Esophagus muscularis mucosa (tissue), 4 donors: ENCODE data around the gene NOC3L. TPM values are rescaled to one million over a fixed set of nuclear protein-coding genes. Genes with fewer than 3 reads are reported as not detected.

Experiments
- DNase-seq: peaks from one replicate; pipeline ENCODE4 v3.0.0-alpha.2; 2017; ENCODE audit errors: extremely low spot score
- H3K27ac ChIP-seq, 4 donors: fragments of 200-600 bp; sonication (generic); replicated peaks in 1 of 4; 1 replicate in 3 of 4; 2 replicates in 1 of 4; pipeline ENCODE4 v1.5.1; 2016 to 2019; ENCODE audit warnings: mild to moderate bottlenecking in 1 of 4
- H3K27me3 ChIP-seq, 4 donors: fragments of 200-600 bp; sonication (generic); one replicate each; pipeline versions ENCODE4 v1.5.1 to v1.6.0; 2016 to 2019
- H3K36me3 ChIP-seq, 4 donors: fragments of 200-600 bp; sonication (generic); one replicate each; pipeline ENCODE4 v1.5.1; 2016 to 2019
- H3K4me1 ChIP-seq, 4 donors: fragments of 200-600 bp; sonication (generic); one replicate each; pipeline ENCODE4 v1.5.1; 2016 to 2019
- H3K4me3 ChIP-seq, 4 donors: fragments of 200-600 bp; sonication (generic); 1 replicate in 2 of 4; 2 replicates in 2 of 4; pipeline ENCODE4 v1.5.1; 2016 to 2019; ENCODE audit warnings: mild to moderate bottlenecking in 4 of 4, moderate library complexity in 1 of 4
- H3K9me3 ChIP-seq, 4 donors: fragments of 200-600 bp; sonication (generic); 1 replicate in 3 of 4; 2 replicates in 1 of 4; pipeline ENCODE4 v1.5.1; 2016 to 2019
- CTCF ChIP-seq, 3 experiments: fragments of 200-600 bp in 2 of 3; fragments of 450-650 bp in 1 of 3; sonication (generic) in 2 of 3; IDR thresholded peaks; one replicate each; pipeline ENCODE4 v1.5.1; 2017 to 2019; ENCODE audit warnings: antibody characterized with exemption in 3 of 3, mild to moderate bottlenecking in 2 of 3, moderate library complexity in 1 of 3
- EP300 ChIP-seq: sonication (generic); formaldehyde crosslinking; IDR thresholded peaks from one replicate; pipeline ENCODE4 v1.6.1; 2017; ENCODE audit warnings: antibody characterized with exemption
- POLR2A ChIP-seq: fragments of 450-650 bp; IDR thresholded peaks from one replicate; pipeline ENCODE4 v1.6.1; 2017; ENCODE audit warnings: antibody characterized with exemption, moderate library complexity, mild to moderate bottlenecking, low read depth
- POLR2AphosphoS5 ChIP-seq, 2 donors: sonication (generic); formaldehyde crosslinking; IDR thresholded peaks; one replicate each; pipeline ENCODE4 v1.6.1; 2017; ENCODE audit warnings: antibody characterized with exemption in 2 of 2
- WGBS: methylation state at CpG from one replicate; pipeline ENCODE4 v1.1.5; 2018; 5-methylcytosine and 5-hydroxymethylcytosine counted together
- intact Hi-C: fragments of 100-400 bp; cut with DNase I; formaldehyde crosslinking; loops from one replicate; pipeline ENCODE4 v1.15.1; 2023
- total RNA-seq, 4 donors: library from RNA; depleted of rRNA; stranded (reverse); fragments of >200 nt; gene quantifications; one replicate each; pipeline versions ENCODE4 v1.1.0 to v1.2.1, GENCODE V29; 2016

NOC3L gene
- 10 to 100 TPM; 18.1 to 23.3 (median 20.7) TPM for total RNA-seq

- Histone ChIP-seq H3K27me3 (no peaks in the 10 kb centered on the region), H3K4me1 (peaks cover 18 to 34% (median 28%) of the 10 kb centered on the region in 4 donors), H3K9me3 (no peaks in the 10 kb centered on the region), H3K36me3 (peaks cover 0 to 21% (median 7%) of the 10 kb centered on the region in 4 donors), H3K4me3 (peak within 1 kb of the TSS; percentile 69 to 88 (median 78)), H3K27ac (peak within 1 kb of the TSS; percentile 69 to 86 (median 82))
- TF ChIP-seq CTCF (IDR thresholded peaks at IDR 0.05) (peak; percentile 83 to 91 (median 90)), POLR2A (no peak), POLR2AphosphoS5 (IDR thresholded peaks at IDR 0.05) (peak; percentile 77 to 90), EP300 (no peak)
- WGBS: 0% methylated on average over 22 of the region's 55 CpGs
- intact Hi-C loops: loop anchor here (2.0 to 5.0 kb wide), 2 partner anchors 40 to 446 kb away; partner anchors contain the start of gene TBC1D12
- peak; percentile 98 for DNase-seq
These were observed at the start of gene NOC3L for GRCh38 chr10:94362360-94363250. NOC3L (minus strand) TSS chr10:94362939; CDS start chr10:94362838, 101 bp downstream.

GRCh38 chr10:94412449-94412848 lies 49.7 kb upstream of the NOC3L start:
- H3K4me1 ChIP-seq: peaks cover 0 to 26% (median 11%) of the 10 kb centered on the region in 4 donors
- H3K36me3 ChIP-seq: no peaks in the 10 kb centered on the region
- no peaks in the 10 kb centered on the region for H3K27me3 ChIP-seq
- 71% methylated on average over 3 of the region's 3 CpGs for WGBS
- H3K4me3 ChIP-seq: no peak overlapping the region
- intact Hi-C loops: no loop called here
- TF ChIP-seq POLR2A (no peak), EP300 (no peak), CTCF (IDR thresholded peaks at IDR 0.05) (no peak), POLR2AphosphoS5 (IDR thresholded peaks at IDR 0.05) (no peak)
- no peak for DNase-seq
- no peaks in the 10 kb centered on the region for H3K9me3 ChIP-seq
- no peak overlapping the region for H3K27ac ChIP-seq

- no peak for DNase-seq
- Histone ChIP-seq H3K4me3 (no peak overlapping the region), H3K27ac (no peak overlapping the region), H3K9me3 (no peaks in the 10 kb centered on the region), H3K36me3 (no peaks in the 10 kb centered on the region), H3K27me3 (no peaks in the 10 kb centered on the region), H3K4me1 (peaks cover 0 to 23% (median 12%) of the 10 kb centered on the region in 4 donors)
- 94% methylated on average over 3 of the region's 3 CpGs for WGBS
- intact Hi-C loops: no loop called here
- TF ChIP-seq POLR2AphosphoS5 (IDR thresholded peaks at IDR 0.05) (no peak), POLR2A (no peak), CTCF (IDR thresholded peaks at IDR 0.05) (no peak), EP300 (no peak)
These were observed 48.6 kb upstream of the NOC3L start for GRCh38 chr10:94411304-94411703.

DNA sequence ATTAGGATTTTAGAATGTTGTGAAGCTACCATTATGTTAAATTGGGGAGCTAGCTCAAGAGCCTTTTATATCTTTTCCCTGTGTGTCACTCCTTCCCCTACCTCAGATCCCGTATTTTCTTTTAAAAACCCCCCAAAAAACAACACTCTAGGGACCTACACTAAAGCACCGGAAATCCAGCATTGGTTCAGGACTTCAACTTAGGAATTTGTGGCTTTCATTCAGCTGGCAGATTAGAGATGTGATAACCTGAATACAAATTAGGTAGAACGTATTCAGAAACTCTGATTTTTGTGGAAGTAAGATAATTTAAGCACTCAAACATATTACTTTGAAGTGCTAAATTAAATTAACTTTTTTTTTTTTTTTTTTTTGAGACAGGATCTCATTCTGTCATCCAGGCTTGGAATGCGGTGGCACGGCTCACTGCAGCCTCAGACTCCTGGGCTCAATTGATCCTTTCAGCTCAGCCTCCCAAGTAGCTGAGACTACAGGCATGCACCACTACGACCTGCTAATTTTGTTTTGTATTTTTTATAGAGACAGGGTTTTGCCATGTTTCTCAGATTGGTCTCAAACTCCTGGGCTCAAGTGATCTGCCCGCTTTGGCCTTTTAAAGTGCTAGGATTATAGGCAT lies 46.4 kb upstream of the NOC3L start:
- no peaks in the 10 kb centered on the region for H3K36me3 ChIP-seq
- 75% methylated on average over 7 of the region's 7 CpGs for WGBS
- H3K27me3 ChIP-seq: no peaks in the 10 kb centered on the region
- TF ChIP-seq POLR2AphosphoS5 (IDR thresholded peaks at IDR 0.05) (no peak), POLR2A (no peak), EP300 (no peak), CTCF (IDR thresholded peaks at IDR 0.05) (no peak)
- intact Hi-C loops: no loop called here
- H3K27ac ChIP-seq: no peak overlapping the region
- no peak for DNase-seq
- H3K9me3 ChIP-seq: no peaks in the 10 kb centered on the region
- H3K4me3 ChIP-seq: no peak overlapping the region
- H3K4me1 ChIP-seq: peaks cover 16 to 41% (median 29%) of the 10 kb centered on the region in 4 donors
